DND-41 (cell line): Measurements from ENCODE around the gene STOX2.

Experiments
- ATAC-seq: fragments of 200-7000 bp; cut with Tn5 transposase; 3 replicates; pipeline ENCODE4 v1.9.1; 2021; ENCODE audit warnings: low read depth; ENCODE audit not compliant: insufficient read depth
- DNase-seq: peaks from one replicate; pipeline ENCODE4 v3.0.0-alpha.2; 2020
- H2AFZ ChIP-seq: 2 replicates; pipeline ENCODE4 v1.6.0; 2012; ENCODE audit warnings: low read depth, low read length
- H3K27ac ChIP-seq: 2 replicates; pipeline ENCODE4 v1.5.1; 2012; ENCODE audit warnings: low read length, inconsistent platforms
- H3K27me3 ChIP-seq: fragments of 200-600 bp; sonication (generic); 2 replicates; pipeline ENCODE4 v1.6.0; 2012; ENCODE audit warnings: low read length, mild to moderate bottlenecking, inconsistent platforms; ENCODE audit not compliant: insufficient read depth, poor library complexity
- H3K36me3 ChIP-seq: 2 replicates; pipeline ENCODE4 v1.5.1; 2012; ENCODE audit warnings: low read length, inconsistent platforms; ENCODE audit not compliant: insufficient read depth
- H3K4me1 ChIP-seq: 2 replicates; pipeline ENCODE4 v1.5.1; 2012; ENCODE audit warnings: mild to moderate bottlenecking, low read length; ENCODE audit not compliant: insufficient read depth
- H3K4me2 ChIP-seq: 2 replicates; pipeline ENCODE4 v1.6.0; 2012; ENCODE audit warnings: mild to moderate bottlenecking, moderate library complexity, low read length, inconsistent platforms; ENCODE audit not compliant: insufficient read depth
- H3K4me3 ChIP-seq, 2 experiments: fragments of 200-600 bp in 1 of 2; shearing (Covaris generic) in 1 of 2; 2 replicates each; pipeline ENCODE4 v1.5.1; 2012 to 2016; ENCODE audit warnings: inconsistent platforms in 2 of 2, low read length in 2 of 2, mild to moderate bottlenecking in 2 of 2, low read depth in 1 of 2, moderate library complexity in 1 of 2
- H3K79me2 ChIP-seq: 2 replicates; pipeline ENCODE4 v1.6.0; 2012; ENCODE audit warnings: low read length, inconsistent platforms; ENCODE audit not compliant: insufficient read depth
- H3K9ac ChIP-seq: 2 replicates; pipeline ENCODE4 v1.6.0; 2012; ENCODE audit warnings: low read depth, mild to moderate bottlenecking, inconsistent platforms, low read length, moderate library complexity
- H3K9me3 ChIP-seq: 2 replicates; pipeline ENCODE4 v1.5.1; 2012; ENCODE audit warnings: low read length, moderate library complexity, mild to moderate bottlenecking, inconsistent platforms; ENCODE audit not compliant: insufficient read depth, severe bottlenecking
- H4K20me1 ChIP-seq: 2 replicates; pipeline ENCODE4 v1.6.0; 2012; ENCODE audit warnings: low read length; ENCODE audit not compliant: insufficient read depth
- EZH2 ChIP-seq: IDR thresholded peaks from 3 replicates; pipeline ENCODE4 v1.6.1; 2012; ENCODE audit warnings: borderline replicate concordance, low read depth, mild to moderate bottlenecking, moderate library complexity, low read length, inconsistent platforms; ENCODE audit not compliant: severe bottlenecking
- TF ChIP-seq, protein P1 (sequence below): IDR thresholded peaks from 2 replicates; pipeline ENCODE4 v1.5.1; 2012; ENCODE audit warnings: borderline replicate concordance, low read length, moderate library complexity, mild to moderate bottlenecking; ENCODE audit not compliant: poor library complexity, severe bottlenecking; ENCODE audit errors: extremely low read depth

STOX2 gene

DNA sequence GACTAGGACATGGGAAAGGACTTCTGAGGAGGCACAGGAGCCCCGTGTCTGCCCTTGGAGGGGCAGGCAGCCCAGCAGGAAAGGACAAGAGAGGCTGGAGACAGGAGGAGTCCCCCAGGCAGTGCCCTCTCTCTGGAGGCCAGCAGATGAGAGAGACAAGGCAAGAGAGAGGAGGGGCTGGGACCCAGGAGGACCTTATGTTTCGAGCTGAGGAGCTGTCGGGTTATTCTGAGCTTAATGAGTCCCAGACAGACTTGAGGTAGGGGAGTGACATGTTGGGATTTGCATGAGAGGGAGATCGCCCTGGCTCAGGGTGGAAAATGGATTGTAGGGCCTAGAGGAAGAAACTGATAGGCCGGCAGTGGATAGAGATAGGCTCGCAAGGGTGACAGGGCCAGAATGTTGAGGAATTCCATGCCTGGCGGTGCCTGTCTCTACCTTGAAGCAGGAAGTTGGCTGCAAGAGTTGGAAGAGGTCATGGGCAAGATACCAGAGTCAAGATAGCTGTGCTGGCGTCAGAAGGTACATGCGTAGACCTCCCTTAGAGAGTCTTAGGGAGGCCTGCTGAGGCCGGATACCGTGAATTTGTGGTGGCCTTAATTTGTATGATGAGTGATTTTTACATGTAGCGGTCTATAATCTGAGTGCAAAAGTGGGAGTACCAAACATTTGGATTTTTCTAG, 19.4 kb downstream of the STOX2 start:
- TF ChIP-seq EZH2, result no peak
- TF ChIP-seq, protein P1, sequence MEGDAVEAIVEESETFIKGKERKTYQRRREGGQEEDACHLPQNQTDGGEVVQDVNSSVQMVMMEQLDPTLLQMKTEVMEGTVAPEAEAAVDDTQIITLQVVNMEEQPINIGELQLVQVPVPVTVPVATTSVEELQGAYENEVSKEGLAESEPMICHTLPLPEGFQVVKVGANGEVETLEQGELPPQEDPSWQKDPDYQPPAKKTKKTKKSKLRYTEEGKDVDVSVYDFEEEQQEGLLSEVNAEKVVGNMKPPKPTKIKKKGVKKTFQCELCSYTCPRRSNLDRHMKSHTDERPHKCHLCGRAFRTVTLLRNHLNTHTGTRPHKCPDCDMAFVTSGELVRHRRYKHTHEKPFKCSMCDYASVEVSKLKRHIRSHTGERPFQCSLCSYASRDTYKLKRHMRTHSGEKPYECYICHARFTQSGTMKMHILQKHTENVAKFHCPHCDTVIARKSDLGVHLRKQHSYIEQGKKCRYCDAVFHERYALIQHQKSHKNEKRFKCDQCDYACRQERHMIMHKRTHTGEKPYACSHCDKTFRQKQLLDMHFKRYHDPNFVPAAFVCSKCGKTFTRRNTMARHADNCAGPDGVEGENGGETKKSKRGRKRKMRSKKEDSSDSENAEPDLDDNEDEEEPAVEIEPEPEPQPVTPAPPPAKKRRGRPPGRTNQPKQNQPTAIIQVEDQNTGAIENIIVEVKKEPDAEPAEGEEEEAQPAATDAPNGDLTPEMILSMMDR, result no peak
- Histone ChIP-seq H3K4me2 (no peak overlapping the region), H3K79me2 (no peaks in the 10 kb centered on the region), H3K4me3 (no peak overlapping the region), H3K9me3 (no peaks in the 10 kb centered on the region), H2AFZ (no peak overlapping the region), H3K27ac (no peak overlapping the region), H3K4me1 (no peaks in the 10 kb centered on the region), H3K9ac (no peak overlapping the region), H4K20me1 (no peaks in the 10 kb centered on the region), H3K36me3 (no peaks in the 10 kb centered on the region), H3K27me3 (no peaks in the 10 kb centered on the region)
- ATAC-seq (no peak), DNase-seq (no peak)

DNA sequence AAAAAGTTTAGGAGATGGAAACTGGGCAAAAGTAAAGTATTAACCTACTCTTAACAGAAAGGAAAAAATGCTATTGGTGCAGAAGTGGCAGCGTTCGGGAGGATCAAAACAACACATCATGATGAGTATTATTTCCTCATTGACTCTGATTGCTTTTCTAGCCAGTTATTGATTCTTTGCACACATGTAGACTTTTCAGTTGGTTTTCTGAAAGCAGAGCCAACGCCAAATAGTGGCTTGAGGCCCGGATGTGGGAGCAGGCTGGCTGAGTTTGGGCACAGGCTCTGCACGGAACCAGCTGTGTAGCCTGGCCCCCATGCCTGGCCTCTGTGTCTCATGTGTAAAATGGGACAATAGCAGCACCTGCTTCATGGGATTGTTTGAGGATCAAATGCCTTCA, 21.8 kb downstream of the STOX2 start:
- Histone ChIP-seq H3K27ac (no peak overlapping the region), H4K20me1 (no peaks in the 10 kb centered on the region), H3K9me3 (no peaks in the 10 kb centered on the region), H3K36me3 (no peaks in the 10 kb centered on the region), H3K27me3 (no peaks in the 10 kb centered on the region), H3K4me1 (no peaks in the 10 kb centered on the region), H3K9ac (no peak overlapping the region), H3K79me2 (no peaks in the 10 kb centered on the region), H3K4me2 (no peak overlapping the region), H3K4me3 (no peak overlapping the region), H2AFZ (no peak overlapping the region)
- DNase-seq (no peak), ATAC-seq (no peak)
- TF ChIP-seq, protein P1, result no peak
- TF ChIP-seq EZH2, result no peak

DNA sequence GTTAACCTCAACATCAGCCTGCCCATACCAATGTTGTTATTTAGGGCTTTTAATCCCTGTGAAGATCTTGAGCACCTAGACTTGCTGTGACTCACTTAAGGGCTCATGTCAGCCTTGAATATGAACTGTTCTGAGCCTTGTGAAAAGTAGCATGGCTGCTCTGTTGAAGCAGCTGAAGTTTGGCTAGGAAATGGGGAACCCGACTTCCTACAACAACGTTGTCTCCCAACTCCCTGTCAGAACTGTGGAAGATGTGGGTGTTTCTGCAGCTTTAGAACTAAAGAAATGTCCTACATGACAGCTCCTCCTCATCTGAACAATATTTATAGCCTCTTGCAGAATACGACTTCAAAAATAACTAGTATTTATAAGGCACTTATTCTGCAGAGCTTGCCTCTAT, 27.5 kb downstream of the STOX2 start:
- Histone ChIP-seq H3K4me2 (no peak overlapping the region), H3K4me1 (no peaks in the 10 kb centered on the region), H3K36me3 (no peaks in the 10 kb centered on the region), H3K9me3 (no peaks in the 10 kb centered on the region), H3K79me2 (no peaks in the 10 kb centered on the region), H3K27ac (no peak overlapping the region), H4K20me1 (no peaks in the 10 kb centered on the region), H3K4me3 (no peak overlapping the region), H3K27me3 (no peaks in the 10 kb centered on the region), H2AFZ (no peak overlapping the region), H3K9ac (no peak overlapping the region)
- no peak for TF ChIP-seq EZH2
- TF ChIP-seq, protein P1, result no peak
- no peak for ATAC-seq
- no peak for DNase-seq

DNA sequence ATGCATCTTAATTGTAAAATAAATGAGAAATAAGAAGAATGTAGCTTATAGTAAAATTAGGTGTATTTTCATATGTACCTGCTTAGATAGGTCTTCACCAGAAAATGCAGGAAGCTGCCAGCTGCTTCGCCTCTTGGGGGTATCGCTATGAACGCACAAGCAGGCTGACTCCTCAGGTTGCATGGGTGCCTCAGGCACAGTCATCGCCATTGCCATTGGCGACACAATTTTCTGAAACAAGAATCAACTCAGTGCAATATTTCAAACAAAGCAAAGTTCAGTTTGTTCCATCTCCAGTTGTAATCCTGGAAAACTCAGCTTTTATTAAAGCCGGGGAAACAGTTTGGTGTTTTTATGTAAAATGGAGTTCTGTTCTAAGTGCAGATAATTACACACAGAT, 29.7 kb downstream of the STOX2 start:
- H3K4me1 ChIP-seq, result no peaks in the 10 kb centered on the region
- H3K79me2 ChIP-seq, result no peaks in the 10 kb centered on the region
- H3K9ac ChIP-seq, result no peak overlapping the region
- no peak overlapping the region for H3K4me3 ChIP-seq
- no peaks in the 10 kb centered on the region for H3K9me3 ChIP-seq
- no peaks in the 10 kb centered on the region for H3K36me3 ChIP-seq
- no peak overlapping the region for H3K4me2 ChIP-seq
- no peak for TF ChIP-seq EZH2
- TF ChIP-seq, protein P1, result no peak
- no peak overlapping the region for H2AFZ ChIP-seq
- H3K27me3 ChIP-seq, result no peaks in the 10 kb centered on the region
- no peak for ATAC-seq
- H4K20me1 ChIP-seq, result no peaks in the 10 kb centered on the region
- no peak for DNase-seq
- H3K27ac ChIP-seq, result no peak overlapping the region
